ENCODE data around the gene RHPN2. TPM values are rescaled to one million over a fixed set of nuclear protein-coding genes. Genes with fewer than 3 reads are reported as not detected.

Gene RHPN2
- 1 to 10 TPM; 3.1 to 3.4 TPM for total RNA-seq

GRCh38 chr19:33064792-33065550 lies at the start of gene RHPN2:
Gene RHPN2 (minus strand): TSS chr19:33064888. CDS start chr19:33064852, 36 bp downstream.
- Mint-ChIP-seq H3K27me3 (ENCODE audit: low read depth) (peaks cover 22% of the 10 kb centered on the region), H3K36me3 (ENCODE audit: low read depth) (no peaks in the 10 kb centered on the region), H3K9me3 (no peaks in the 10 kb centered on the region), H3K4me1 (ENCODE audit: low read depth) (peaks cover 2% of the 10 kb centered on the region), H3K27ac (no peak within 1 kb of the TSS), H3K4me3 (peak within 1 kb of the TSS; percentile 66)
- CTCF ChIA-PET: no interaction called here
- peak; percentile 49 for DNase-seq
- intact Hi-C loops (cut with micrococcal nuclease): loop anchor here (5.0 kb wide), 1 partner anchor 373 kb away; the partner anchor contains the start of gene NUDT19

DNA sequence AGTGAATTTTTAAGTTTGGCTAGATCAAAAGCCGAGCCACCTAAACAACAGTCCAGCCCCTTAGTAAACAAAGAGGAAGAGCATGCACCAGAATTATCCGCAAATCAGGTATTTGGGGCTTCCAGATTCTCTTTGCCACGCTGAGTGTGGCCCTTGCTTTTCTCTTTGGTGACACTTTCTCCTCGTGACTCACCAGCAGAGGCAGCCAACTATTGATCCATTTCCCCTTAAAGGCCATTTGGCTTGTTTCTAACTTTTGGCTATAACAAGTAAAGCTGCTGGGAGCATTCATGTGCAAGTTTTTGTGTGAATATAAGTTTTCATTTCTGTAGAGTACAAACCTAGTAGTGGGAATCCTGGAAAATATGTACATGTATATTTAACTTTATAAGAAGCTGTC lies 49.6 kb upstream of the RHPN2 start:
- H3K36me3 Mint-ChIP-seq (ENCODE audit: low read depth): peaks cover 34% of the 10 kb centered on the region
- CTCF ChIA-PET: no interaction called here
- no peak overlapping the region for H3K4me3 Mint-ChIP-seq
- H3K4me1 Mint-ChIP-seq (ENCODE audit: low read depth): no peaks in the 10 kb centered on the region
- no peak overlapping the region for H3K27ac Mint-ChIP-seq
- intact Hi-C loops (cut with micrococcal nuclease): no loop called here
- DNase-seq: no peak
- H3K9me3 Mint-ChIP-seq: no peaks in the 10 kb centered on the region
- no peaks in the 10 kb centered on the region for H3K27me3 Mint-ChIP-seq (ENCODE audit: low read depth)

DNA sequence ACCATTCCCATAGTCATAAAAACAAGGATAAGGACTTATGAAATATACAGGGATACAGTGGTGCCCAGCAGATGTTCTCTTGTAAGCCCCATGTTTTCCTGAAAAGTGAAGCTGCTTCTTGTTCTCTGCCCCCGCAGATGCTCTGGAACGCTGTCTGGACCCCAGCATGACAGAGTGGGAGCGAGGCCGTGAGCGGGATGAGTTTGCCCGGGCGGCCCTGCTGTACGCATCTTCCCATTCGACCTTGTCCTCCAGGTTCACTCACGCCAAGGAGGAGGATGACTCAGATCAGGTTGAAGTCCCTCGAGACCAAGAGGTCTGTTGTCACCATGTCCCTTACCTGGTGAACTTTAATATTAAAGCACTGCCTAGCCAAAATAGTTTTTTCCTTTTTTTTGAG lies 46.9 kb upstream of the RHPN2 start:
- intact Hi-C loops (cut with micrococcal nuclease): no loop called here

GRCh38 chr19:33110137-33110910 lies 45.6 kb upstream of the RHPN2 start:
- no peaks in the 10 kb centered on the region for H3K27me3 Mint-ChIP-seq (ENCODE audit: low read depth)
- no peaks in the 10 kb centered on the region for H3K4me1 Mint-ChIP-seq (ENCODE audit: low read depth)
- intact Hi-C loops (cut with micrococcal nuclease): no loop called here
- H3K4me3 Mint-ChIP-seq: no peak overlapping the region
- no peaks in the 10 kb centered on the region for H3K9me3 Mint-ChIP-seq
- peaks cover 21% of the 10 kb centered on the region for H3K36me3 Mint-ChIP-seq (ENCODE audit: low read depth)
- CTCF ChIA-PET: interaction anchor here (1.0 kb wide), 1 partner anchor 67 kb away, joined by 3 read pairs; no protein-coding TSS in a partner anchor
- H3K27ac Mint-ChIP-seq: no peak overlapping the region
- DNase-seq: no peak

More for the DNA sequence above, 46.9 kb upstream of the RHPN2 start:
- H3K27me3 Mint-ChIP-seq (ENCODE audit: low read depth): no peaks in the 10 kb centered on the region
- no peaks in the 10 kb centered on the region for H3K4me1 Mint-ChIP-seq (ENCODE audit: low read depth)
- peaks cover 26% of the 10 kb centered on the region for H3K36me3 Mint-ChIP-seq (ENCODE audit: low read depth)
- no peak for DNase-seq
- CTCF ChIA-PET: interaction anchor here (1.2 kb wide), 1 partner anchor 14 kb away, joined by 3 read pairs; no protein-coding TSS in a partner anchor
- H3K4me3 Mint-ChIP-seq: no peak overlapping the region
- peak overlapping the region; percentile 30 for H3K27ac Mint-ChIP-seq
- no peaks in the 10 kb centered on the region for H3K9me3 Mint-ChIP-seq

DNA sequence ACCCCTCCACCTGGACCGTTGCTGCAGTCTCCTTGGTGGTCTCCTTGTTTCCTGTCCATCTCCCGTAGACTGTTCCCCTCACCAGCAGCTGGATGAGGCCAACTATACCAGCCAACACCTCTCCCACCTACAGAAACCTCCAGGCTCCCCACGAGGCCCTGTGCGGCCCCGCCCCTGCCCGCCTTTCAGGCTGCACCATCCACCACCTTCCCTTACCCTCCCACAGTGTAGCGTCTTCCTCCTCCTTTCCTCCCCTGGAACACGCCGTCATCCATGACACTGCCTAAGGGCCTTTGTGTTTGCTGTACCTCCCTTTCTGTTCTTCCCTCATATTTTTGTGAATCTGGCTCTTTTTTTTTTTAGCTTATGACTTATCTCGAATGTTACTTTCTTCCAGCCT lies 43.5 kb upstream of the RHPN2 start:
- Mint-ChIP-seq H3K4me3 (no peak overlapping the region), H3K4me1 (ENCODE audit: low read depth) (no peaks in the 10 kb centered on the region), H3K9me3 (no peaks in the 10 kb centered on the region), H3K27ac (no peak overlapping the region), H3K27me3 (ENCODE audit: low read depth) (no peaks in the 10 kb centered on the region), H3K36me3 (ENCODE audit: low read depth) (peaks cover 21% of the 10 kb centered on the region)
- DNase-seq: no peak
- CTCF ChIA-PET: no interaction called here
- intact Hi-C loops (cut with micrococcal nuclease): no loop called here

- Mint-ChIP-seq H3K27me3 (ENCODE audit: low read depth) (no peaks in the 10 kb centered on the region), H3K36me3 (ENCODE audit: low read depth) (peaks cover 16% of the 10 kb centered on the region), H3K27ac (no peak overlapping the region), H3K4me1 (ENCODE audit: low read depth) (no peaks in the 10 kb centered on the region), H3K4me3 (no peak overlapping the region), H3K9me3 (no peaks in the 10 kb centered on the region)
- CTCF ChIA-PET: interaction anchor here (0.6 to 1.0 kb wide), 3 partner anchors 13 to 726 kb away, joined by 3 read pairs; no protein-coding TSS in a partner anchor
- intact Hi-C loops (cut with micrococcal nuclease): no loop called here
- no peak for DNase-seq
Measured at GRCh38 chr19:33102893-33103292, 38.2 kb upstream of the RHPN2 start.

- H3K36me3 Mint-ChIP-seq (ENCODE audit: low read depth): peaks cover 20% of the 10 kb centered on the region
- no peak overlapping the region for H3K27ac Mint-ChIP-seq
- no peaks in the 10 kb centered on the region for H3K9me3 Mint-ChIP-seq
- no peak overlapping the region for H3K4me3 Mint-ChIP-seq
- H3K27me3 Mint-ChIP-seq (ENCODE audit: low read depth): no peaks in the 10 kb centered on the region
- intact Hi-C loops (cut with micrococcal nuclease): no loop called here
- DNase-seq: no peak
- no peaks in the 10 kb centered on the region for H3K4me1 Mint-ChIP-seq (ENCODE audit: low read depth)
- CTCF ChIA-PET: interaction anchor here (0.9 kb wide), 1 partner anchor 29 kb away, joined by 3 read pairs; no protein-coding TSS in a partner anchor
Measured at GRCh38 chr19:33100894-33101644, 36.4 kb upstream of the RHPN2 start.

- no peaks in the 10 kb centered on the region for H3K9me3 Mint-ChIP-seq
- no peaks in the 10 kb centered on the region for H3K4me1 Mint-ChIP-seq (ENCODE audit: low read depth)
- DNase-seq: no peak
- H3K4me3 Mint-ChIP-seq: no peak overlapping the region
- CTCF ChIA-PET: interaction anchor here (0.6 kb wide), 2 partner anchors 137 to 680 kb away, joined by 3 to 4 read pairs; no protein-coding TSS in a partner anchor
- H3K27me3 Mint-ChIP-seq (ENCODE audit: low read depth): no peaks in the 10 kb centered on the region
- H3K36me3 Mint-ChIP-seq (ENCODE audit: low read depth): peaks cover 23% of the 10 kb centered on the region
- no peak overlapping the region for H3K27ac Mint-ChIP-seq
- intact Hi-C loops (cut with micrococcal nuclease): no loop called here
Measured at GRCh38 chr19:33098055-33098534, 33.4 kb upstream of the RHPN2 start.

DNA sequence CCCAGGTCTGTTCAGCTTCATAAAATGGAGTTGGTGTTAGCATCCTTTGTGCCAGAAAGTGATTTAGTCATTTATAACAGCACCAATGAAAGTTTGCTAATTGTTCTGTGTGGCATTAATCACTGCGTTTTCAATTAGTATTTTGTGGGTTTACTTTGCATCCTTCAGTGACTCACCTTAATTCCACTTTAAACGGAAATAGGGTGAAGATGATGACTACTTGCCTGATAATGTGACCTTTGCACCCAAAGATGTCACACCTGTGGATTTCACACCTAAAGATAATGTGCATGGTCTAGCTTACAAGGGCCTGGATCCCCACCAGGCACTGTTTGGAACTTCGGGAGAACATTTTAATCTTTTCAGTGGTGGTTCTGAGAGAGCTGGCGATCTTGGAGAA lies 31.3 kb upstream of the RHPN2 start:
- Mint-ChIP-seq H3K4me1 (ENCODE audit: low read depth) (no peaks in the 10 kb centered on the region), H3K36me3 (ENCODE audit: low read depth) (peaks cover 23% of the 10 kb centered on the region), H3K9me3 (no peaks in the 10 kb centered on the region), H3K27me3 (ENCODE audit: low read depth) (no peaks in the 10 kb centered on the region), H3K27ac (no peak overlapping the region), H3K4me3 (no peak overlapping the region)
- DNase-seq: no peak
- intact Hi-C loops (cut with micrococcal nuclease): no loop called here
- CTCF ChIA-PET: interaction anchor here (0.5 to 0.6 kb wide), 2 partner anchors 21 to 330 kb away, joined by 4 read pairs; no protein-coding TSS in a partner anchor

DNA sequence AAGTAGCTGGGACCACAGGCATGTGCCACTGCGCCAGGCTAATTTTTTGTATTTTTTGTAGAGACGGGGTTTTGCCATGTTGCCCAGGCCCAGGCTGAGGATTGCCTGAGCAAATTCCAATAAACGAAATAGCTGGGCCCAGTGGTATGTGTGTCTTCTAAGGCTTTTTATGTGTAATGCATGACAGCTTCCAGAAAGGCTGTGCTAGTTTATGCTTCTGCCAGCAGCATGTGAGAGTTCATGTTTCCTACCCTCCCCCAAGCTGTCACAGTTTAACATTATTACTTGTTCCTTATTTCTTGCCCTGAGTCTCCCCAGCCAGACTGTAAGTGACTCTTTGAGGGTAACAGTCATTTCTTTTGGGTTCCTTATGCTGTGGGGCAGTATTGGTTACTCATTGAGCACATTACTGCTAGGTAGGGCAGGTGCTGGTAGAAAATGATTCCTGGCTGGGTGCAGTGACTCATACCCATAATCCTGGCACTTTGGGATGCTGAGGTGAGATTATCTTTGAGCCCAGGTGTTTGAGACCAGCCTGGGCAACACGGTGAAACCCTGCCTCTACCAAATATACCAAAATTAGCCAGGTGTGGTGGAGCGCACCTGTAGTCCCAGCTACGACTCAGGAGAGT lies 29.9 kb upstream of the RHPN2 start:
- intact Hi-C loops (cut with micrococcal nuclease): no loop called here
- DNase-seq: no peak
- Mint-ChIP-seq H3K36me3 (ENCODE audit: low read depth) (peaks cover 30% of the 10 kb centered on the region), H3K4me1 (ENCODE audit: low read depth) (no peaks in the 10 kb centered on the region), H3K9me3 (no peaks in the 10 kb centered on the region), H3K4me3 (no peak overlapping the region), H3K27ac (no peak overlapping the region), H3K27me3 (ENCODE audit: low read depth) (no peaks in the 10 kb centered on the region)
- CTCF ChIA-PET: no interaction called here

GRCh38 chr19:33093420-33094210 lies 28.9 kb upstream of the RHPN2 start:
- CTCF ChIA-PET: no interaction called here
- no peak for DNase-seq
- intact Hi-C loops (cut with micrococcal nuclease): no loop called here
- Mint-ChIP-seq H3K4me1 (ENCODE audit: low read depth) (no peaks in the 10 kb centered on the region), H3K27me3 (ENCODE audit: low read depth) (no peaks in the 10 kb centered on the region), H3K9me3 (no peaks in the 10 kb centered on the region), H3K36me3 (ENCODE audit: low read depth) (peaks cover 33% of the 10 kb centered on the region), H3K27ac (no peak overlapping the region), H3K4me3 (no peak overlapping the region)
